D721Med (cell line): Measurements from ENCODE around the gene NFKBIB.
"Not testable (repeated sequence)": the region's sequence is repeated elsewhere in the genome, so short reads cannot be mapped to it uniquely, and the experiment has no call there.

Source experiments
- DNase-seq: peaks from one replicate; pipeline ENCODE4 v3.0.0; 2011; ENCODE audit warnings: low spot score; ENCODE audit not compliant: insufficient read length
- FAIRE-seq: peaks from 2 replicates; lab custom pipeline; 2011; peaks lifted over from hg19 to GRCh38; lab: Jason Lieb, UNC
- CTCF ChIP-seq: IDR thresholded peaks from 2 replicates; pipeline ENCODE4 v1.5.1; 2012; ENCODE audit warnings: mild to moderate bottlenecking, control low read depth; ENCODE audit not compliant: insufficient read depth; ENCODE audit errors: missing control alignments

Gene NFKBIB

GRCh38 chr19:38939957-38940356 lies 40.2 kb downstream of the NFKBIB start:
- no peak for DNase-seq
- no peak for TF ChIP-seq CTCF
- peak; percentile 25 for FAIRE-seq

GRCh38 chr19:38941466-38941865 lies 41.7 kb downstream of the NFKBIB start:
- not testable (repeated sequence) for DNase-seq, FAIRE-seq

GRCh38 chr19:38941979-38942378 lies 42.2 kb downstream of the NFKBIB start:
- FAIRE-seq (no peak), DNase-seq (no peak)
- TF ChIP-seq CTCF, result no peak

GRCh38 chr19:38942471-38943181 lies 42.9 kb downstream of the NFKBIB start:
- DNase-seq (no peak), FAIRE-seq (no peak)
- no peak for TF ChIP-seq CTCF

- DNase-seq (no peak), FAIRE-seq (no peak)
Measured at GRCh38 chr19:38944981-38945506, 45.3 kb downstream of the NFKBIB start.

GRCh38 chr19:38945562-38946228 lies 45.9 kb downstream of the NFKBIB start:
- no peak for TF ChIP-seq CTCF
- no peak for DNase-seq
- no peak for FAIRE-seq

More at GRCh38 chr19:38944981-38945506, 45.3 kb downstream of the NFKBIB start:
- no peak for TF ChIP-seq CTCF

GRCh38 chr19:38946229-38947010 lies 46.7 kb downstream of the NFKBIB start:
- FAIRE-seq (no peak), DNase-seq (no peak)
- no peak for TF ChIP-seq CTCF
